Stimulated activated CD4-positive, alpha-beta T cell treated with anti-CD3 and anti-CD28 coated beads, Interleukin-12 subunit alpha, Interleukin-12 subunit beta, amount 100 ng/mL, for 4 hours (primary cell): ENCODE results near the gene GUCD1.
"Not testable (repeated sequence)": the region's sequence is repeated elsewhere in the genome, so short reads cannot be mapped to it uniquely, and the experiment has no call there.

Source experiments
- DNase-seq: peaks from one replicate; pipeline ENCODE4 v3.0.0-alpha.2; 2020

Gene GUCD1

DNA sequence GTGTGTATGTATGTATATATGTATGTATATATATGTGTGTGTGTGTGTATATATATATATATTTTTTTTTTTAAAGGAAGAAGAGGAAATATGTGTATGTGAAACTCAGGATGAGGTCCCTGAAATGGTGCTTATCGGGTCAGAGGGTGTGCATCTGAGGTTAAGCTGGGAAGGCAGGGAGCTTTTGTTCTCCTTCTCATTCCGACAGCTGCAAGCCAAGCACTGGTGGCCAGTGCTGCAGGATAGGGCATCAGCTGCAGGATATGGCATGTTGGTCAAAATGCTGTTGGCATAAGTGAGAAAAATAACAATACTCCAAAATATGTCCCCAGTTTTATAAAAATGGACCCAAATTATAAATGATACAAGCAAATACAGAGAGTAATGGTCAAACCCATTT, 8.3 kb upstream of the GUCD1 start:
- DNase-seq = no peak

DNA sequence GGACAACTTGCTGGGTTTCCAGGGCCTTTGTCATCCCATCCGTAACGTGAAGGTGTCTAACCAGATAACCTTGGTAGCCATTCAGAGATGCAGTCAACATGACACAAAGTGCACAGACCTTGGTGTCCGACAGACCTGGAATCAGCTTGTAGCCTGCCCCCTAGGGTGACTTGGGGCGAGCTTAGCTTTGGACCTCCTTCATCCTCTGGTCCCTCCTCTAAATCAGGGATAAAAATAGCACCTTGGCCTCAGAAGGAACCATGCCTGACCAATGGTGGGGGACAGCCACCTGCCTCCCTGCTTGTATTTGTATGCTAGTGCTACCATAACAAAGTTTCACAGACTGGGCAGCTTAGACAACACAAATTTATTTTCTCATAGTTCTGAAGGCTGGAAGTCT, 4.5 kb upstream of the GUCD1 start:
- DNase-seq = no peak

DNA sequence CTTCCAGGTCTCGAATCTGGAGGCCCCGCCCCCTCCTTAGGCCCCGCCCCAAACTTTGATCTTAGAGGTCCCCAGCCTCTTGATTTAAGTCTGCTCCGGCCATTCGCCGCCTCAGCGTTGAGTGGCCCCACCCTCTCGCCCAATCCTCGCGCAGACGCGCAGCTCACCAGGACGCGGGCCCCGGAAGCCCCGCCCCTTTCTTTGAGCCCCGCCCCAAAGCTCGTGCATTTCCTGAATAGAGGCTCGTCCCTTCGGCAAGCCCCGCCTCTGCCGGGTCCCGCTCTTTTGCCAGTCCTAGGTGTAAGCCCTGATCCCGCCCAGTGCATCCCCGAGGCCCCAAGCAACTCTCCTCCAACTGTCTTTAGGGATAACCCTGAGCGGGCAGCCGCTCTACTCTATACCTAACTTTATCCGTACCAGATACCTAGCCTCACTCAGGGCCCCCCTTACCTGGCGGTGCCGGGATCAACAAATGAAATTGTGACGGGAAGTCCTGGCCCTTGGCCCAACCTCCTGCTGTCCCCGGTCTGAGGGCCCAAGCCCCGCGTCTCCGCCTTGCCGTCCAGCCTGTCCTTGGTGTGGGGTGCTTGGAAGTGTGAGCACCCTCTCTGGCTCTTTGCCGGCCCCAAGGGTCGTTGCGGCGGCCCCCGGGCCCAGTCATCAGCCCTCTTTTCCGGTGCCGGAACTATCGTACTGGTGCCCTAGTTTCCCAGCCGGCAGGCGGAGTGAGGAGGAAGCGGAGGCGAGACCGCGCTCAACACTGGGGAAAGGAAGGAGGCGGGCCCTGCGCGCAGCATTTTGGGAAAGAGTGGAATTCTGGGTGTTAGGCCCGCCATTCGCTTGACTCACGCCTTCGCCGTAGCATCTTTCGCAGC, 464 bp upstream of the GUCD1 start, which contains the start of gene SNRPD3:
Gene SNRPD3, plus strand, starts transcription at position 835 of the 875 bp plus-strand sequence. CDS start 1,676 bp downstream, outside the sequence.
- DNase-seq = peak; percentile 100

DNA sequence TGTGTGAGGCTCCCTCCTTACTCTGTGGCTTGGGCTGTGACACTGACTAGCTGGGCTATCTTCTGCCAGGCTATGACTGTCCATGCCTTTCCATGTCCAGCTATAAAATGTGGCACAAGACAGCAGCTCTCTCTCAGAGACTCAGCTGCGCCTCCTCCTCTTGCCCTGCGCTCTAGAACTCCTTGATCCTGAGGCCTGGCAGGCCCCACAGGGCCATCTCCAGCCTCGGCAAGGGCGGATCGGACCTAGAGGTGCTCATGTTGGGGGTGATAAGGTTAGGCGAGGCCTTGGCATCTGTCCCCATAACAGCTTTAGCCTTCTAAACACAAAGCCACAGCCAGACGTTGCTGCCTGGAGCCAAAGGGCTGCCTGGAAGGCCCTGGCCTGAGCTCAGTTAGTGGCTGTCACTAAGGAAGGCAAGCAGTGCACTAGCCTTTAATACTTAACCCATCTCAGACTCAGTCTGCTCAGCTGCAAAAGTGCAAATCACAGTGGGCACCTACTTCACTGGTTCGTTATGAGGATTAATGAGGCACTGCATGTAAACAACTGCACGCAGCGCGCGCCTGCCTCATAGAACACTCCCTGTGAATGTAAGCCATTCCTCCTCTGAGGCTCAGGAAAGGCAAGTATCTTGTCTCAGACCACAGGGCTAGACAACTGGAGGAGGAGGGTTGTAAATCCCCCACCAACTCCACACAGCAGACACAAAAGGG, 1.2 kb downstream of the GUCD1 start:
- DNase-seq = no peak

DNA sequence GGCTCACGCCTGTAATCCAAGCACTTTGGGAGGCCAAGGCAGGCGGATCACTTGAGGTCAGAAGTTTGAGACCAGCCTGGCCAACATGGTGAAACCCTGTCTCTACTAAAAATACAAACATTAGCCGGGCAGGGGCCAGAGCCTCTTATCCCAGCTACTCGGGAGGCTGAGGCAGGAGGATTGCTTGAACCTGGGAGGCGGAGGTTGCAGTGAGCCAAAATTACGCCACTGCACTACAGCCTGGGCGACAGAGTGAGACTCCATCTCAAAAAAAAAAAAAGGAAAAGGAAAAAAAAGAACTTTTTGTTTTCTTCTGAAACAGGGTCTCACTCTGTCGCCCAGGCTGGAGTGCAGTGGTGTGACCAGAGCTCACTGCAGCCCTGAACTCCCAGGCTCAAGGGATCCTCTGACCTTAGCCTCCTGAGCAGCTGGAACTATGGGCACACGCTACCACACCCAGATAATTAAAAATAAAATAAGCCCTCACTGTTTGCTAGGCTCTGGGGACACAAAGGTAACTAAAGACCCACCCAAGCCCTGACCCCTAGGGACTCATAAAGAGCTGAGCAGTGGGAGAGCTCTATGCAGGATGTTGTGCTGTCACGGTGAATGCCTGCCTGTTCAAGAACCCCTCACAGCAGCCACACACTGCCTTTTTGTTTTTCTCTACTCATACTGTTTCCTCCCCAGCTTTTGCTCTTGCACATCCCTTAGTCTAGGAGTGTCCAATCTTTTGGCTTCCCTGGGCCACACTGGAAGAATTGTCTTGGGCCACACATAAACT, 2.2 kb downstream of the GUCD1 start:
- DNase-seq = not testable (repeated sequence)

DNA sequence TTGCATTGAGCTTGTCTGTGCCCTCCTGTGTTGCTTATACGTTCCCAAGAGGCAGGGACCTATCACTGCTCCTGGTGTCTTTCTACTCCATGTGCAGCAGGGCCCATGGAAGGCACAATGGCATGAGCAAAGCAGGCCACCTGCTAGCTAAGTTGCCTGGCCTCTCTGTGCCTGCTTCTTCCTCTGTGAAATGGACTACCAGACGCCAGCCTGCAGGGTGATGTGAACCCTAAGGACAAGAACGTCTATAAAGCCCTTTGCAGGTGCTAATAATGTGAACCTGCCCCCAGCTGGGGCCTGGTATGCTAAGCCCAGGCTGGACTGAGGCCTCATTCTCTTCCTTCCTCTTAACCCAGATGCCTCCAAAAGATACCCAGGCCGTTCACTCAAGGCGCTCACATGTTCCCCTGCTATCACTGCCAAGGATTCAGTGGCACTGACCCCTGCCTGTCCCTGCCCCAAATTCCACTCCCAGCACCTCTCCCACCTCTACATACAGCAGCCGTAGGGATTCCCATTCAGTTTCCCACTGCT, 4.0 kb downstream of the GUCD1 start:
- DNase-seq = no peak

DNA sequence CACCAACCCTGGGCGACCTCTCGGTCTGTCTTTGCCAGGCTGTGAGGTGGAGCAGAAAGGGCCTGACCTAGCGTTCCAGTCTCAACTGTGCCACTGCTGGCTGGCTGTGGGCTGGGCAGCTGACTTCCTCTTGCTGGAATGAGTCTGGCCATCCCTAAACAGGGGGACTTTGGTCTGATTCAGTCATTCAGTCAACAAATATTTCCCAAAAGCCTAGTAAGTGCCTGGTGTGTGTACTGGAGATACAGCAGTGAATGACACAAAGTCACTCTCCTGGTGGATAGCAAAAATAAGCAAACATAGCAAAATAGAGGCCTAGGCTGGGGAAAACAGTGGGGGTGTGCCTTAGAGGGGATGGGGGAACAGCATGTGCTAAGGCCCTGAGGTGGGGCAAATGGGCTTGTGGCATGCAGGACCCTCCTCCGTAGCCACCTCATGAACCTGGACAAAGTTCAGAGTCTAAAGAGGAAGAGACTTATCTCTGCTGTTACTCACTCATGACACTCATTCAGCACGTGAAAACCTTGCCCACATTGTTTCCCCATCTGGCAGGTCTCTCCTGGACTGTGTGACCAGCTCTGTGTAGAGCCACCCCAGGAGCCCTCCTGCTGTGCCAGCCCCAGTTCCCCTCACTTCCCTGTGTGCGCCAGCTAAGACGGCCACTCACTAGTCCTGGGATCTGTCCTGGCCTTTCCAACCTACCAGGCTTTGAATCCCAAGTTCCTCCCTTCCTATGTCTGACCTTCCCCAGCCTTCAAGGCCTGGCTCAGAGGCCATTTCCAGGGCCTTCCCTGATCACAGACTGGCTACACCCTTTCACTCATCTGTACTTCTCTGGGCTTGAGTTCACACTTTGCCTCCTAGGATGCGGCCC, 4.7 kb downstream of the GUCD1 start:
- no peak for DNase-seq

DNA sequence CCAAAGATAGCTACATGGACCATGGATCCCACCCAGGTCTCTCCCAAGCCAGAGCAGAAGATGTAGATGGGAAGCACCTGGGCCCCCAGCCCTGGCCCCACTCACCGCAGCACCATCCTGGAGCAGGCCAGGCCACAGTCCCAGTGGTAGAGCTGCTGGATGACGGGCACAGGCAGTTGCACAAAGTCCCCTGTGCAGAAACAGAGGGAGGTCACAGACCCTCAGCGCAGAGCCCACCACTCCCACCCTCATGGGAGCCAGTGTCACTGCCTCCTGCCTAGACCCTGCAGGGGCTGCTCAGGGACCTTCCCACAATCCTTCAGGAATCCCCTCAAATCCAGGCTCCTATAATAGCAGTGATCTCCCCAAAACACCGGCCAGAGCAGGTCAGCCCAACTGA, 6.1 kb downstream of the GUCD1 start:
- DNase-seq = no peak

DNA sequence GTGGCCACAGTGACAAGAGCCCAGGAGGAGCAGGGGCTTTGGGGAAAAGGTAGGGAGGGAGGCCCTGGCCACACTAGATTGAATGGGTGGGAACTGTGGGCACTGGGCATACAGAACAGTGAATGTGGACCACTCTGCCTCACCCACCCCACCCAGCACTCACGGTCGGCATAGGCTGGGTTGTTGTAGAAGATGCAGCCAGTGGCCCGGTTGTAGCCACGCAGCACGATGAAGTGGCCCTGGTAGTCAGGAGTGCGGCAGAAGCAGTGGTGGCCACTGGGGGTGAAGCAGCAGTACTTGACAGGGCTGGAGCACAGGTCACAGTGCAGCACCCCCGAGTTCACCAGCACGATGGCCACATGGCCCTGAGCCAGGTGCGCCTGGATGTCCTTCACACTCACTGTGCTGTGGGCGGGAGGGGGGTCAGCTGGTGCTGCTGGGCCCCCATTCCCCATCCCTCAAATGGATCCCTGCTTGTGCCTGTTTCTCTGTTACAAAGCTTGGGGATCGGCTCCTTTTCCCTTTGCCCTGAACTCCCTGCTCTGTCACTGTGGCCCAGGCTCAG, 11.2 kb downstream of the GUCD1 start:
- DNase-seq = no peak

DNA sequence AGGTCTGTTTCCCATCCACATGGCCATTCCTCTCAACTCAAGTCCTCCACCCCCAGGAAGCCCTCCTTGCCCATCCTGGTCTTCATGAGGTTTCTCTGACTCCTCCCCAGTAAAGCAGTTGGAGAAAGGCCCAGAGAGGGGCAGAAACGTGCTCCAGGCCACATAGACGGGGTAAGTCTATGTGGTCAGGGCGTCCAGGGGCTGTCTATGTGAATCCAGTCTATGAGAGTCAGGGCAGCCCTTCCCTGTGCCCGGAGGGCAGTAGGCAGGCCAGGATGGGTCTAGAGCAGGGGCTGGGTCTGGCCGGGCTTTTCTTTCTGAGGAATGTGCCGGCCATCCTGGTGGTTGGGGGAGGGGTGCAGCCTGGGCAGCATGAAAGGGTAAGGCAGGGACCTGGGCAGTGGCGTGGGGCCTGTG, 11.7 kb downstream of the GUCD1 start:
- DNase-seq = no peak

DNA sequence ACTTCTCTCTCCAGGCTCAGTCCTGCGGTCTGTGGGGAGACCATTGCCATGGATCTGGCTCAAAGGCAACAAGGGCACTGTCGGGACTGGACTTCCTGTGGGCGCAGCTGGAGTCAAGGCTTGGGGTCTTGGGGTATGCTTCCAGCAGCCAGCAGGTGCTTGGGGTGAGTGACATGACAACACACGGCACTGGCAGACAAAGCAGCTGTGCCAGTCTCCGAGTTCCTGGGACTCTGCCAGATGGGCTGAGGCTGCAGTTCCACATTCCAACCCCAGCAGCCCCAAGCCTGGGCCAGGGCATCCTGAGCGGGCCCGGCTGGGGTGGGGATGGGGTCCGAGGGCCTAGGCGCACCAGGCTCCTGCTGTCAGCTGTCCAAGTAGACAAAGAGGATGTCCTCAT, 12.3 kb downstream of the GUCD1 start:
- DNase-seq = no peak

DNA sequence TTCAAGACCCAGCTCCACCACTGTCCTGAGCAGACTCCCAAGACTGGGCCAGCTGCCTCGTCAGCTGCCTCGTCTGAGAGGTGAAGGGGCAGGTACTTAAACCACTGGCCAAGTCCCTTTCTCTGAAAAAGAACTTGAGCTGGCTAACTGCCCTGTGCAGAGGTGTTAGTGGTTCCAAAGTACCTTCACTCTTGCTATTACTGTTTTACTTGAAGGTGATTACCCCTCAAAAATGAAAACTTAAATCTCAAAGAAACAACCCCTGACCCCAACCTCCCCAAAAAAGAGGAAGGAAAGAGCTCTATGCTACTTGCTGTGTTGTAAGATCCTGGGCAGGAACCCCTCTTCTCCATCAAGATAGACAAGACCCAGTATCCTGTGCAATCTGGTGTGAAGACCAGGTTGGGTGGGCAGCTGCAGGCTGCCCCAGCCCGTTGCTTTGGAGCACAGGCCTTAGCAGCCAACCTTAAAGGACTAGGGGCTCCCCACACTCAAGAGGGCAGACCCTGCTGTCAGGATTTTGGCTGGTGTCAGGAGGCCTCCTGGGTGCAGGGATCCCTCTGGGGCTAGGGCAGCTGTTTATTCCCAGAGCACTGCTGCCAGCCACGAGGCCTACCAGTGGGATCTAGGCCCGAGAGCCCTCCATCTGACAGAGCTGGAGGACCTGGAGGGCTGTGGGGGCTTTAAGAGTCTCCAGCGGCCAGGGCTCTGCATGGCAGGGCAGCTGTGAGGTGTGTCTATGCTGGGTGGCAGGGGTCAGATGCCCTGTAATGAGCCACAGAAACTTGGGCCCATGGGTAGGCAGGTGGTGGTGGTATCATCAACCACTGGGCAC, 13.0 kb downstream of the GUCD1 start:
- no peak for DNase-seq

DNA sequence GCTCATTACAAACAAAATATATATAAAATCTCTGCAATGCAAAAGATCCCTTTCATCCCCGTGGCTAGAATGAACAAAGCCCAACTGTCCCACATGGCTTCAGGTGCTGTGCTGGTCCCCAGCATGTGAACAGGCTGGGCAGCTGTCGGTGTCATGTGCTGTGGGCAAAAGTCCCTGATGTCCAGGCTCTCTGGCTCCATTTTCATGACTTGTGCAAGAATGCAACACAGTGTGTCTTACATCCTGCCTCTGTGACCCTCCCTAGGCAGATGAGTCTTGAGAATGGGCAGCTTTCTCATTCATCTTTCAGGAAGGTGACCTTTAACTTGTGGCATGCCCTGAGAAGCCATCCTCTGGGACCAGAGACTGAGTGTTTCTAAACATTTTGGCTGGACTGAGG, 14.5 kb downstream of the GUCD1 start:
- no peak for DNase-seq

DNA sequence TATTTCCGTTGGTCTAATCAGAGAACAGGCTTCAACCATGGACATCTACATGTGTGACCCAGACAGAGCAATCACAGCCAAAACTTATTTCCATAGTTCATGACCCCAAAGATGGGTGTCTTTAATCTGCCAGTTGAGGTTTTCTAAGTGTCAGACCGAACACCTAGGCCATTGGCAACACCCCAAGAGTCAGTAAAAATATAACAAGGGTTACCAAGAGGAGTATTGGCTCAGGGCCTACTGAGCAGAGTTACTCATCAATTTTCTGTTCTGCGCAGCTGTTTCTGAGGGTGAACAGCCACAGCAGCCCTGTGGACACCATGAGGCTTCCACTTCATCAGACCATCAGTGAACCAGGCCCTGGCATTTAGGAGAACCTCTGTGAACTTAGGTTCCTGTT, 18.8 kb downstream of the GUCD1 start:
- no peak for DNase-seq

DNA sequence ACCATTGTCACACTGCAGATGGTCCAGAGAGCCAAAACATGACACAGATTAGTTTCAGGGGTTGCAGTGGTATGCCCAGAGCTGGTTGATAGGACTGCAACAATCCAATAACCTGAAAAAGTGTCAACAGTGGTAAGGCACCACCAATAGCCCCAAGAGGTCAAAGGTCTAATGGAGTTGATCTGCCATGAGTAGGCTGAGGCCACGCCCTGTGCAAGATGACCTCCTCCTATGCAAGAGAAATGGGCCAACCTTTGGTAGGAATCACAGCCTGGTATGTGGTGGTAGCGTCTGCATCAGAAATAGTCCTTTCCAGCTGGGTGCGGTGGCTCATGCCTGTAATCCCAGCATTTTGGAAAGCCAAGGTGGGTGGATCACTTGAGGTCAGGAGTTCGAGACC, 19.6 kb downstream of the GUCD1 start:
- DNase-seq = no peak

DNA sequence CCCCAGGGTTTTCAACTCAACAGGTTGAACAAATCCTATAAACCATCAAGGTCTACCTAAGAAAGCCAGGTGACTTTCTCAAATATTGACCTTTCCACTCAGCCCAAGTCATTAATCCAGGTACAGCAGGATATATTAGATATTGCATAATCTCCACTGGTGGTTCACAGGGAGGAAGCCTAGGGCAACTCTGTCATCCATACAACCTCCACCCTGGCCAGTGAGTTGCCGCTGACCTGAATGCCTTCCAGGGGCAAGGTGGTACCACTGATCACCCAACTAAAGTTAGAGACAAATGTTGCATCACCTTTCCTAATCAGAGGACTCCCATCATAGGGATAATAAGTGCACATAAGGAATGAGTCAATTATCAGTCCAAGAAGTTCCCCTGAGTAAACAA, 22.9 kb downstream of the GUCD1 start:
- no peak for DNase-seq

DNA sequence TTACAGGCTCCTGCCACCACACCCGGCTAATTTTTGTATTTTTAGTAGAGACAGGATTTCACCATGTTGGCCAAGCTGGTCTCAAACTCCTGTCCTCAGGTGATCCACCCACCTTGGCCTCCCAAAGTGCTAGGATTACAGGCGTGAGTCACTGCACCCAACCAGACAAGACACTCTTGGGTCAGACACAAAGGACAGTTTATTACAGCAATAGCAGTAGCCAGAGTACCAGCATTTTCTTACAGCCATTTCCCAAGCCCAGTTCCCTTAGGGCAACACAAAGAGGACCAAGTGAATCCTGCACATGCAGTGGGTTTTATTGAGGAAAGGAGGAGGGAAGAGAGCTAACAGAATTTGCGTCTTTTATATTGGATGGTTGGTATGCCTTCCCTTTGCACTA, 24.0 kb downstream of the GUCD1 start:
- DNase-seq = not testable (repeated sequence)

DNA sequence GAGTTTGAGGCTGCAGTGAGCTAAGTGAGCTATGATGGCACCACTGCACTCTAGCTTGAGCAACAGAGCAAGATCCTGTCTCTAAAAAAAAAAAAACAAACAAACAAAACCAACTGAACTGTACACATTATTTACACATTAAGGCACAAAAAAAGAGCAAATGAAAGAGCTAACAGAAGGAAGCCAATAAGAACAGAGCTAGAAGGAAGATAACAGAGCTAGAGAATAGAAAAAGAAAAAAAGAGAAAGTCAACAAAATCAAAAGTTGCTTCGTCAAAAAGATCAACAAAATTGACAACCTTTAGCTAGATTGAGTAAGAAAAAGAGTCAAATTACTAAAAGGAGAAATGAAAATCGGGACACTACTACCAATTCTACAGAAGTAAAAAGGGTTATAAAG, 25.0 kb downstream of the GUCD1 start:
- DNase-seq = no peak

DNA sequence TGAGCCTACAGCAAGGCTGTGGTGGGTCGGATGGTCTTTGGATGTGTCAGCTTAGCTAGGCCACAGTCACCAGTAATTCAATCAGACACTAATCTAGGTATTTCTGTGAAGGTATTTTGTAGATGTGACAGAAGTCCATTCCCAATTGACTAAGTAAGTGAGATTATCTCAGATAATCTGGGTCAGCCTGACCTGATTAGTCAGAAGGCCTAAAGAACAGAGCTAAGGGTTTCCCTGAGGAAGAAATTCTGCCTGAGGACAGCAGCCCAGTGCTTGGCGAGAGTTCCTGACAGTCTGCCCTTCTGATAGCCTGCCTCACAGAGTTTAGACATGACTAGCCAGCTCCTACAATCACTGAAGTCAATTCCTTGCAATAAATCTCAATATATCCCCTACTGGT, 28.7 kb downstream of the GUCD1 start:
- no peak for DNase-seq

DNA sequence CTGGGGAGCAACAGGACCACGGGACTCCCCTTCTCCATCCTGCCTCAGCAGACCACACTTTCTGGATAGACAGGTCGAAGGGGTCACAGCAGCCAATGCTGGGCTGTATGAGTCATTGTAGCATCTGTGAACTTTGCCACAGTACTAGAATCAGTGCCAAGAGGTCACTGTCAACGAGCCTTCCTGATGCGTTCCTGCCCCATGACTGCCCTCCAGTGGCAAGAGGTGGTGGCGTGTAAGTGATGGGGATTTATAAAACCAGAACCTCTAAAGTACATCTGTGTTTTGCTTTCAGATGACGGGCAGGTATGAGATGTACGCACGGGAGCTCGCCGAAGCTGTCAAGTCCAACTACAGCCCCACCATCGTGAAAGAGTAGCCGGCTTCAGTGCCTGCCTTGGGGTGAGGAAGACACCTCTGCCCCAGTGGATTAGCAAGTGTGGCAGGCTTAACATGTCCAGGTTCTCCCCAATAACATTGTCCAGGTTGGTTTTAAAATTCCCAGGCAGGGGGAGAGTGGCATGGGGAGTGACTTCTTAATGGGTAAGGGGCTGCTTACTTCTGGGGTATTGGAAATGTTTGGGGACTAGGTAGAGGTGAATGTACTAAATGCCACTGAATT, 29.4 kb downstream of the GUCD1 start:
- peak; percentile 70 for DNase-seq
